NOMO-1 (cell line): Measurements from ENCODE around the gene HES4.
"Not testable (repeated sequence)": the region's sequence is repeated elsewhere in the genome, so short reads cannot be mapped to it uniquely, and the experiment has no call there.

ENCODE experiments used
- DNase-seq, 2 experiments: peaks; one replicate each; lab custom pipeline; 2025; ENCODE audit not compliant: unreplicated experiment in 2 of 2; lab: John Stamatoyannopoulos, UW

Gene HES4

DNA sequence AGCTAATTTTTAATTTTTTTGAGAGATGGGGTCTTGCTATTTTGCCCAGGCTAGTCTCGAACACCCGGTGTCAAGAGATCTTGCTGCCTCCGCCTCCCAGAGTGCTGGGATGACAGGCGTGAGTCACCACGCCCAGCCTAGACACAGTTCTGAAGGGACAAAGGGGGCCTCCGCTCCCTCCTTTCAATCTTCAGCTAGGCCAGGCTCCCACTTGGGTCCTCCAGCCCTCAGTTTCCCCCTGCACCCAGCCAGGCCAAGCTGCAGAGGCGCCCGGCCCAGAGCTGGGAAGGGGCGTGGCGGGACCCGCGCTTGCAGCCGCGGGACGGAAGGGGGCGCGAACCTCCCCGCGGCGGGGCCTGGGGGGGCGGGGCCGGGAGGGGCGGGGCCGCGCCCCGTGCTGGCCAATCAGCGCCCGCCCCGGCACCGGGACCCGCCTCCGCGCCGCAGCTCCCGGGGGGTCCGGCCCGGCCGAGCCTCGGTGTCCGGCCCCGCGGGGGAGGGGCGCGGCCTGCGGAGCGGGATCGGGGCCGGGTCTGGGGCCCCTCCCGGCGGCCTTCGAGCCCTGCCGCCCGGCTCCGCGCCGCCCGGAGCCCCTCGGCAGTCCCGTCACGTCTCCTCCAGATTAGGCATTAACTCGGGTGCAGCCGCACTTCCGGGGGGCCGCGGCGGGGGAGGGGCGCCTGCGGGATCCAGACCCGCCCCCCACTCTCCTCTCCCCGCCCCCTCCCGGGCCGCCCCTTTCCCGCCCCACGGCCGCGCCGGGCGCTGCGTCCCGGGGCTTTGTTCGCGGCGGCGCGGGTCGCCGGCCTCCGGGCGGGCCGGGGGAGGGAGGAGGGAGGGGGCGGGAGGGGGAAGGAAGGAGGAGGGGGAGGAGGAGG is 19.5 kb upstream of the HES4 start:
- peak; percentile 59 to 80 for DNase-seq

DNA sequence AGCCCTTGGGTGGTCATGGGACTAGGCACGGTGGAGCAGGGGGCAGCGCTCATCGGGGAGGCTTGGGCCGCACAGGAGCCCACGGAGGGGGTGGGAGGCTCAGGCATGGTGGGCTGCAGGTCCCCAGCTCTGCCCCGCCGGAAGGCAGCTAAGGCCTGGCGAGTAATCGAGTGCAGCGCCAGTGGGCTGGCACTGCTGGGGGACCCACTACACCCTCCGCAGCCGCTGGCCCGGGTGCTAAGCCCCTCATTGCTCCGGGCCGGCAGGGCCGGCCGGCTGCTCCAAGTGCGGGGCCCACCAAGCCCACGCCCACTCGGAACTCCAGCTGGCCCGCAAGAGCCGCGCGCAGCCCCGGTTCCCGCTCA is 18.4 kb upstream of the HES4 start:
- DNase-seq: not testable (repeated sequence)

DNA sequence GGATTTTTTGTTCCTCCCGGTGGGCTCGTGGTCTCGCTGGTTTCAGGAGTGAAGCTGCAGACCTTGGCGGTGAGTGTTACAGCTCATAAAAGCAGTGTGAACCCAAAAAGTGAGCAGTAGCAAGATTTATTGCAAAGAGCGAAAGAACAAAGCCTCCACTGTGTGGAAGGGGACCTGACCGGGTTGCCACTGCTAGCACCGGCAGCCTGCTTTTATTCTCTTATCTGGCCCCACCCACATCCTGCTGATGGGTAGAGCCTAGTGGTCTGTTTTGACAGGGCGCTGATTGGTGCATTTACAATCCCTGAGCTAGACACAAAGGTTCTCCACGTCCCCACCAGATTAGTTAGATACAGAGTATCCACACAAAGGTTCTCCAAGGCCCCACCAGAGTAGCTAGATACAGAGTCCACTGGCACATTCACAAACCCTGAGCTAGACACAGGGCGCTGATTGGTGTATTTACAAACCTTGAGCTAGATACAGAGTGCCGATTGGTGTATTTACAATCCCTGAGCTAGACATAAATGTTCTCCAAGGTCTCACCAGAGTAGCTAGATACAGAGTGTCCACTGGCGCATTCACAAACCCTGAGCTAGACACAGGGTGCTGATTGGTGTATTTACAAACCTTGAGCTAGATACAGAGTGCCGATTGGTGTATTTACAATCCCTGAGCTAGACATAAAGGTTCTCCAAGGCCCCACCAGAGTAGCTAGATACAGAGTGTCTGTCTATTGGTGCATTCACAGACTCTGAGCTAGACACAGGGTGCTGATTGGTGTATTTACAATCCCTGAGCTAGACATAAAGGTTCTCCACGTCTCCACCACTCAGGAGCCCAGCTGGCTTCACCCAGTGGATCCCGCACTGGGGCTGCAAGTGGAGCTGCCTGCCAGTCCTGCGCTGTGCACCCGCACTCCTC is 17.8 kb upstream of the HES4 start:
- not testable (repeated sequence) for DNase-seq

DNA sequence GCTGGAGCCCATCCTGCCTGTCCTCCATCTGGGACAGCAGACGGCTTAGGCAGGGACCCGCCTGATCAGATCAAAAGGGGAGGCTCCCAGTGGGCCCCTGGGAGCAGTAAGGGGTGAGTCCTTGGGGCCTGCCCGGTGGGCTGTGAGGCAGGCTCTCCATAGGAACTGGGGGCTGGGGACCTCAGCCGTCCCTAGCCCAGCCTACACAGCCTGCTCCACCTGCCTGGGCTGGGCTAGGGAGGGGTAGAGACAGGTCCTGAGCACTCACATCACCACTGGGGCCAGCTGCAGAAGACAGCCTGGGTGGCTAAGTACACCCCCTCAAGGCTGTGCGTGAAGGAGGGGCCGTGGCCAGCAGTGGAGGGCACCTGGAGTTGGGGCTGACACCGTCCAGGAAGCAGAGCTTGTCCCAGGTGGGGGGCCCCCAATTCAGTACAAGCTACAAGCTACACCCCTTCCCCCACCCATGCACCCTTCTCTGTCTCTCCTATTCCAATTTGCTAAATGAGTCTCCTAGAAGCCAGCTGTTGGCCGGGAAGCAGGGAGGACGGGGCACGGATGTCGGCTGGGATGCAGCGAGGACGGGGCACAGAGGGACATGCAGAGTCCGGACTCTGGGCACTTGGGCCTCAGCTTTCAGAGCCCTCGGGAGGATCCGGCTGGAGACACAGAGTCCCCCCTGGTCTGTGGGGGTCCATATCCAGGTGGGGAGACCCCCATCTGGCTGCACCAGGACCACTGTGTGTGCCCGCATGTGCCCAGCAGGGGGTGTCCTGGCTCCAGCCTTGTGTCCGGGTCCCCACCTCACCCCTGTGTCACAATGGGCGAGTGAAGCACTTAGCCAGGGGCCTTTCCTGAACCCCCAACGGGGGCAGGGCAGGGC is 15.1 kb upstream of the HES4 start:
- no peak for DNase-seq

DNA sequence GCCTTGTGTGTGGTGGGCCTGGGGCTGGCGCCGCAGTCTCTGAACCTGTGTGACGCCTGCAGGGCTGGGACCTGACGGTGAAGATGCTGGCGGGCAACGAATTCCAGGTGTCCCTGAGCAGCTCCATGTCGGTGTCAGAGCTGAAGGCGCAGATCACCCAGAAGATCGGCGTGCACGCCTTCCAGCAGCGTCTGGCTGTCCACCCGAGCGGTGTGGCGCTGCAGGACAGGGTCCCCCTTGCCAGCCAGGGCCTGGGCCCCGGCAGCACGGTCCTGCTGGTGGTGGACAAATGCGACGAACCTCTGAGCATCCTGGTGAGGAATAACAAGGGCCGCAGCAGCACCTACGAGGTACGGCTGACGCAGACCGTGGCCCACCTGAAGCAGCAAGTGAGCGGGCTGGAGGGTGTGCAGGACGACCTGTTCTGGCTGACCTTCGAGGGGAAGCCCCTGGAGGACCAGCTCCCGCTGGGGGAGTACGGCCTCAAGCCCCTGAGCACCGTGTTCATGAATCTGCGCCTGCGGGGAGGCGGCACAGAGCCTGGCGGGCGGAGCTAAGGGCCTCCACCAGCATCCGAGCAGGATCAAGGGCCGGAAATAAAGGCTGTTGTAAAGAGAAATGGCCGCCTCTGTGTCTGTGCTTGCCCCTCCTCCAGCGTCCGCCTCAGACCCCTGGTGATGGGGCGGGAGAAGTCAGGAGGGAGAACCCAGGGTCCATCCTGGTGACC is 14.2 kb upstream of the HES4 start:
- no peak for DNase-seq

DNA sequence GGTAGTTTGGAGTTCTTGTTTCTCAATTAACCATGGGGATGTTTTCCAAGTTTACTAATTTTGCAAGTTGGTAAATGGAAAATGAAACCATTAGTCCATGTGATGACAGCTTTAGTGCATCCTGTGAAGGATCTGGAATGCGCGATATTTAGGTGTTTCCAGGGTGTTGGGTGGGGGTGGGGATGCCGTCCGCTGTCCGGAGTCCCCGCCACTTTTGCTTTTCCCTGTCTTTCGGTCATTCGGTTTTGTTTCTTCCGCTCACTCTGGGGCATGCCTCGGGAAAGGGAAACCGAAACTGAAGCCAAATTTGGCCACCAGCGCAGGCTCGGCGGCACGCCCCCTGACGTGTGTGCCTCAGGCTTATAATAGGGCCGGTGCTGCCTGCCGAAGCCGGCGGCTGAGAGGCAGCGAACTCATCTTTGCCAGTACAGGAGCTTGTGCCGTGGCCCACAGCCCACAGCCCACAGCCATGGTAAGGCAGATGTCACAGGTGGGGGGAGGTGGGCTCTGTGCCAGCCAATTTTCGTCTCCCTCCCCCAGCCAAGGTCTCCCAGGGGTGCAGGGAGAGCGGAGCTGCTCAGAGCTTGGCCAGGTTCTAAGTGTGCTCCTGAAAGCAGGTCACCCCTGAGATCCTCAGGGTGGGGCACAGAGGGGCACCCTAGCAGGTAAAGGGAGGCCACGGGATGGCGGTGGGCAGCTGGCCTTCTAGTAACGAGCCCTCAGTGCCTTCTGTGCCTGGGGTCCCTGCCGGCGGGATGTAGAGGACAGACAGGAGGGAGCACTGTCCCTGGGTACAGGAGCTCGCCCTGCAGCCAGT is 13.4 kb upstream of the HES4 start, which contains the start of gene ISG15:
Gene ISG15 (plus strand): TSS at position 393 of the 817 bp plus-strand sequence. CDS start 77 bp downstream, at position 470.
- DNase-seq: peak; percentile 86 to 94

DNA sequence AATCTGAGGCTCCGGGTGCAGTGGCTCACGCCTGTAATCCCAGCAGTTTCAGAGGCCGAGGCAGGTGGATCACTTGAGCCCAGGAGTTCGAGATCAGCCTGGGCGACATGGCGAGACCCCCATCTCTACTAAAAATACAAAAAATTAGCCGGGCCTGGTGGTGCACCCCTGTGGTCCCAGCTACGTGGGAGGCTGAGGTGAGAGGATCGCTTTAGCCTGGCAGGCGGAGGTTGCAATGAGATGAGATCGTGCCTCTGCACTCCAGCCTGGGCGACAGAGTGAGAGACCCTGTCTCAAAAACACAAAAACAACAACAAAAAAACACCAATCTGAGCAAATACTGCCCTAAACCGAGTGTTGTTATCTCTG is 12.8 kb upstream of the HES4 start:
- DNase-seq: not testable (repeated sequence)

DNA sequence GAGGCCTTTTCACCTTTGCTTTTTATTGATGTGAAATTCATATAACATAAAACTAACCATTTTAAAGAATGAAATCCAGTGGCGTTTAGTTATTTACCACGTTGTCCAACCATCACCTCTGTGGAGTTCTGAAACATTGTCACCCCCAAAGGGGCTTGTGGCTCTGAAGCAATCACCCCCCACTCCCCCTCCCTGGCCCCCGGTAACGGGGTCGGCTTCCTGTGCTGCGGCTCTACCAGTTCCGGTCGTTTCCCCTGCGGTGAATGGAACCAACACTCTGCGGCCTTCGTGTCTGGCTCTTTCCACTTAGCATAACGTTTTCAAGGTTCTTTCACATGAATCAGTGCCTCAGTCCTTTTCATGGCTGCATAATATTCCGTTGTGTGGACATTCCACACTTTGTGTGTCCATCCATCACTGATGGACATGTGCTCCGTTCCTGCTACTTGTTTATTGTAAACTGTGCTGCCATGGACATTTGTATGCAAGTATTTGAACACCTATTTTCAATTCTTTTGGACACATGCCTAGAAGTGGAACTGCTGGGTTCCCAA is 11.6 kb upstream of the HES4 start:
- DNase-seq: no peak

DNA sequence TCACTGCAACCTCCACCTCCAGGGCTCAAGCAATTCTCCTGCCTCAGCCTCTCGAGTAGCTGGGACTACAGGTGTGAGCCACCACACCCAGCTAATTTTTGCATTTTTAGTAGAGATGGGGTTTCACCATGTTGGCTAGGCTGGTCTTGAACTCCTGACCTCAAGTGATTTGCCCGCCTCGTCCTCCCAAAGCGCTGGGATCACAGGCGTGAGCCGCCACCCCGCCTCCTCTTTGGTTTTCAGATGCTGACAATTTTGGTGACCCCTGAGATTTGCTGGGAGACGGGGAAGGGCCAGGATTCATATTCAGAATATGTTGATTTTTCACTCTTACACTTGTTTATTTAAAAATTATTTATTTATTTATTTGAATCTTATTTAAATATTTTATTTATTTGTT is 10.2 kb upstream of the HES4 start:
- not testable (repeated sequence) for DNase-seq

DNA sequence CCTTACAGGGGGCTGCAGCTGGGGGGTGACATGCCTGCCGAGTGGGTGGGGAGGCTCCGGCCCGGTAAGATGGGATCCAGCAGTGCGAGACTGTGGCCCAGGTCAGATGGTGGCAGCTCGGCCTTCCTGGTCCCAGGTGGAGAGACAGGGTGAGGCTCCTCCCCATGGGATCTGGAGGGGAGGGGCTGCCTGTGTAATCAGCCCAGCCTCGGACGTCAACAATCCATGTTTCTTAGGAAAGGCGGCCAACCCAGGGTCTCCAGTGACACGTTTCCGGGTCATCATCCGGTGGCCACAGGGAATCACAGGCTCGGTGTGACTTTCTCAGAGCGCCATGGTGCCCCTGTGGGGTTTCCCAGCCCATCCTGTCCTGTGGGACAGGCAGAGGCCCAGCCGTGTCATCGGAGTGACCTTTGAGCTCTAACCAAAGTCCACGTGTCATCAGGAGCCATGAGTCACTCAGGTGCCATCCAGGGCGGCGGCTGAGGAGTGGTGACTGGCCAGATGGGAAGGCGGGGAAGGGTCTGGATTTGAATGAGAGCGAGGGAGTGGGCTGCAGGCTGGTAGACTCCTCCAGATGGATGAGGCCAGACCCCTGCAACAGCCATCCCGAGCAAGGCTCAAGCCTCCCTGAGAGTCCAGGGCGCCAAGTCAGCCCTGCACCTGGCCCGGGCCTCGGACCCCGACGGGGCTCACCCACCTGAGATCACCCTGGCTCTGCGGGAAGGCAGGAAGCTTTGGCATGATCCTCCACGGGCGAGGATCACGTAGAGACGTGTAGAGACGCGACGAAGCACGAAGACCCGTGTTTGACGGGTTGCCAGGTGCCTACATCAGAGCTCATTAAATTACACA is 6.6 kb upstream of the HES4 start:
- DNase-seq: no peak

DNA sequence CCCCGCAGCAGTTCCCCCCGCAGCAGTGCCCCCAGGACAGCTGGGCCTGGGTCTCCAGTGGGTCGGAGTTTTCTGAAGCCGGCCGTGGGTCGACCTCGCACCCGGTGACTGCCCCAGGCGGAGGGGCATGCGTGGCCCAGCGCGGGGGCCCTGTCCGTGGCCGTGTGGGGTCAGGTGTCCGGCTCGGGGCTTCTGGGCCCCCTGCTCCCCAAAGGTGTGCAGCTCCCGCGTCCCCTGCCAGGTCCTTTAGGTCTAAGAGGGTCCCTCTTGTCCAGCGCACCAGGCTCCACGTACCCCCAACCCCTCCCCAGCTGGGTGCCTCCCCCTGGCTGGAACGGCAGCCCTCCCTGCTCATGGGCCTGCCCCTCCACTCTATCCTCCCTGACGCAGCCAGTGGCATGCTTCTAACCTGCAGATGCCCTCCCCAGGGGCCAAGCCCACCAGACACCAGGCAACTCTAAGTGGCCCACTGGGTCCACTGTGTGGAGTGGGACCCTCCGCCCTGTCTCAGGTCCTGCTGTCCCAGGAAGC is 5.9 kb upstream of the HES4 start:
- no peak for DNase-seq

DNA sequence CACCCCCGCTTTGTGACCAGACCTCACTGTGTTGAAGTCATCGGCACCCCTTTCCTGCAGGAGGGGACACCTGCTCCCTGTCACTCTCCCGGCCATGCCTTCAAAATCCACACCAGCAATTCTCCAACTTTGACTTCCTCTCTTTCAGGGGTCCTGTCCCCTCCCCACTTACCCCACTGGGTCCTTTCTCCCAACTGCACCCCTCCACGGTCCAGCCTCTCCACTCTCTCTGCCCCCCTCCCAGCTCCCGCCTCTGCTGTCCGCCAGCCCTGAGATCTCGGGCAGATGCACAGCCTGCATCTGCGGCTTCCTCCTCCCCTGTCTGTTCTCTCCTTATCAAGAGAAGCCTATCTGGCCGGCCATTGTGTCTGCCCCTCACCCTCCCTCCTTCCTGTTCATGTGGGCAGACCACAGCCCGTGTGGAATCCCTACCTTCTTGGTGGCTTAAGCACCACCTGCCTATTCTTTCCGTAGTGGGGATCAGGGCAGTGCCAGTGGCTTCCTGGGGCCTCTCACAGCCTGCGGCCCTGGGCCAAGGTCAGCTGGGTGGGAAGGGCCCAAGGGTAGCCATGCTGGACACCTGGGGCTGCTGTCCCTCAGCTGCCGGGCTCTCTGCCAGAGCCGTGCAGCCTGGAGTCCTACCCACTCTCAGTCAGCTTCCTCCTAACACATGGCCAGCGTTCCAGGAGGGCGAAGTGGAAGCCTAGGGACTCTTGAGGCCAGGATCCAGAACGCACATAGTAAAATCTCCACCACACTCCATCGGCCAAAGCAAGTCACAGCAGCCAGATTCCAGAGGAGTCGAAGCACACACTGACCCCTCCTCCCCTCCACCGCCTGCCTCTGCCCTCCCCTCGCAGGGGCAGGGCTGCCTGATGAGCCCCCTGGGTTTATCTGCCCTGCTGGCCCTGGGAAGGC is 5.1 kb upstream of the HES4 start:
- no peak for DNase-seq

DNA sequence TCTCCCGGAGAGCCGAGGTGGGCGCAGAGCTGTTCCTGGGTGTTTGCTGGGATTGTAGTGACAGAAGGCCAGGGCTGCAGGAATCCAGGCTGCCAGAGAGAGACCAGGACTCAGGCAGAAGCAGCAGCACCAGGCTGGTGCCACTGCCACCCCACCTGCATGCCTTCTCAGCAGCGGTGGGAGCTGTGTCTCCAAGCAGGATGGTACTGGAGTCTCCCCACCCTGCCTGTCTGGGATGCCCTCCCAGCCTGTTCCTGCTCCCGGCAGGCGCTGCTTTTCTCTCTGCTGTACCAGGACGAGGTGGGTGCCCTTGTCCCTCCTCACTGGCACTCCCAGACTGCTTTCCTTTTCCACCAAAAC is 4.5 kb upstream of the HES4 start:
- no peak for DNase-seq

DNA sequence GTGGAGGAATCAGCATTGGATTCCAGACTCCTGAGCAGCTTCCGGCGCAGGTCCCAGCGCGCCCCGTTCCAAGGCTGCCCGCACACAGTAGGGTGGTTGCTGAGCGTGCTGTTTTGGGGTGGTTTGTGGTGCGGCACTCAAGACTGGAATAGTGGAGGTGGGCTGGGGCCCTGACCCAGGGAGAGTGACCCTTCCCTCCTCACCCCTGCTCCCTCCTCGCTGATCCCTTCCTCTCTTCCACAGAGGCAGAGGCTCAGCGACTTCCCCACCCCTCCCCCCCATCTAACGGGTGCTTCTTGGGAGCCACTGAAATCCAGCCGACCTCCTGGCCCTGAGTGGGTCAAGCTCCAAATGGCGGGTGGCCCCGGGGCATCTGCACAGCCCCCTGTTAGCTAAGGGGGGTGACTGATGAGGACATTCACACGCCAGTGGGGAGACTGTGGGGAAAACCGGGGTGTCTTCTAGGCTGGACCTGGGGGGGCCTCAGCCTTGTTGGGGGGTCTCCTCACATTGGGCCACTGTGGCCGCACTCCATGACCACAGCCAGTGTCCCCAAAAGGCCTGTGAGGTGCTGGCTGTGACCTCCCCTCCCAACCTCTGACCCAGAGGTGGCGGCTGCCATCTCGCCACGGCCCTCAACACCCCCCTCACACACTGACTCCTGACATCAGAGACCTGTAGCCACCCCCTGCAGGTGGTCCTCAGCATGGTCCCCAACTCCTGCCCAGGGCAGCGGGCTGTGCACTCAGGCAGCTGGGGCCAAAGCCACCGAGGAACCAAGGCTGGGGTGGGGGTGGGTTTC is 3.9 kb upstream of the HES4 start:
- DNase-seq: no peak

DNA sequence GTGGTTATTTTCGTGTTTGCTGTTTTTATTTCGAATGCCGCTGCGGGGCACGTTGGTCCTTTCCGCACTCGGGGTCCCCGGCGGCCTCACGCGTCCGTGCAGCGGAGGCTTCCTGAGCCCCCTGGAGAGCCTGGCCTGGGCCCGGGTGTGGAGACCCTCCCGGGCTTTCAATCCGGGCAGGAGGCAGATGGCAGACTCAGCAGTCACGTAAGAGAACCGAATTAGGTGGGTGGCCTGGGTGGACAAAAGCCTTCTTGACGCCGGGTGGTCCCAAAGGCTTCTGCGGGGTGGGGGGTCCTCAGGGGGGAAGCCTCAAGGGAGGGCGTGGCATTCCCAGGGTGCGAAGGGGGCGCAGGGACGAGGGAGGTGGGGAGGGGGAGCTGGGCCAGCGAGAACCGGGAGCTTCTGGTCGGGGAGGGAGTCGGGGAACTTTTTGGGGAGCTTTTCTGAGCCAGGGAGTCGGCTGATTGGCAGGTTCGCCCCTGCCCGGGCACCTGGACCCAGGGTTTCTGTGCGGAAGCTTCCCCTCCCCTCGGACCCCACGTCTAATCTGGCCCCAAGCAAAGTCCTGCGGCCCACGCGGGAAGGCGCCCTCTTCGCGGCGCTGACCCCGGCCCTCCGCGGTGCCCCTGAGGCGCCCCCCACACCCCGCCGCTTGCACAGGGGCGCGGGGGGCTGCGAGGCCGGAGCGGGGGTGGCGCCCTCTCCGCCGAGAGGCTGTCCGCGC is 1.3 kb upstream of the HES4 start:
- DNase-seq: no peak
